Left ventricle myocardium inferior (tissue), 1 donor: ENCODE data around the gene MROH2B. TPM values are rescaled to one million over a fixed set of nuclear protein-coding genes. Genes with fewer than 3 reads are reported as not detected.

Experiments used
- DNase-seq: peaks from one replicate; pipeline ENCODE4 v3.0.0-alpha.2; 2020
- H3K27ac ChIP-seq: fragments of 200-600 bp; replicated peaks from 2 replicates; pipeline ENCODE4 v1.8.0; 2021
- H3K27me3 ChIP-seq: fragments of 200-600 bp; 2 replicates; pipeline ENCODE4 v1.8.0; 2021; ENCODE audit warnings: low read depth
- H3K36me3 ChIP-seq: fragments of 200-600 bp; 2 replicates; pipeline ENCODE4 v1.8.0; 2021
- H3K4me1 ChIP-seq: fragments of 200-600 bp; 2 replicates; pipeline ENCODE4 v1.8.0; 2021
- H3K4me3 ChIP-seq: fragments of 200-600 bp; 2 replicates; pipeline ENCODE4 v1.8.0; 2021; ENCODE audit warnings: mild to moderate bottlenecking, moderate library complexity
- H3K9me3 ChIP-seq: fragments of 200-600 bp; replicated peaks from 2 replicates; pipeline ENCODE4 v1.8.0; 2021
- intact Hi-C: fragments of 100-400 bp; cut with micrococcal nuclease; formaldehyde crosslinking; loops from one replicate; pipeline ENCODE4 v1.11.0; 2022
- total RNA-seq: library from RNA; stranded (reverse); fragmentation: NEBNext Ultra II Directional; extraction: Animal tissue kit (Norgen Biotek cat#: 25700); gene quantifications from one replicate; pipeline ENCODE4 v1.2.1, GENCODE V29; 2021
- TF ChIP-seq, protein P1 (sequence below): fragments of 200-600 bp; IDR thresholded peaks from 2 replicates; pipeline ENCODE4 v1.8.0; 2021; ENCODE audit warnings: antibody characterized with exemption, mild to moderate bottlenecking, borderline replicate concordance
- donor health status: DM: no; HTN: yes; CAD: no; lungs with severe emphysema.

Gene MROH2B
- total RNA-seq, 1 donor from 2014 or later, result not detected

DNA sequence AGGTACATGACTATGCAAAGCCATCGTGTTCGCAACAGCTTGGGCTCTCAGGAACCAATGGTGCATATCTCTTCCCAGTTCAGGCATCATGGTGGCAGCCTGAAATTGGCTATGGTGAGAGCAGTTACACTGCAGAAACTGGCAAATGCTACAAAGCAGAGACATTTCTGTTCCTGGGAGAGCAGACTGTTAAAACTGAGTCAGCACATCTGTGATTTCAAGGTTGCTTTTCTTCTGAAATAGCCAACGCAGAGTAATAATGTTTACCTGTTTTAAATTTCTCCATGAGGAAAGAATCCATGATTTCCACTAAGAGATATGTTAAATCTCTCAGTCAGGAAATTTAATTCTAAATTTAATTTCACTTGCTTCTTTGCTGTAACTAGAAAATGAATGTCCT is 114.1 kb downstream of the MROH2B start:
- H3K4me1 ChIP-seq, result no peaks in the 10 kb centered on the region
- no peaks in the 10 kb centered on the region for H3K27me3 ChIP-seq
- TF ChIP-seq, protein P1, sequence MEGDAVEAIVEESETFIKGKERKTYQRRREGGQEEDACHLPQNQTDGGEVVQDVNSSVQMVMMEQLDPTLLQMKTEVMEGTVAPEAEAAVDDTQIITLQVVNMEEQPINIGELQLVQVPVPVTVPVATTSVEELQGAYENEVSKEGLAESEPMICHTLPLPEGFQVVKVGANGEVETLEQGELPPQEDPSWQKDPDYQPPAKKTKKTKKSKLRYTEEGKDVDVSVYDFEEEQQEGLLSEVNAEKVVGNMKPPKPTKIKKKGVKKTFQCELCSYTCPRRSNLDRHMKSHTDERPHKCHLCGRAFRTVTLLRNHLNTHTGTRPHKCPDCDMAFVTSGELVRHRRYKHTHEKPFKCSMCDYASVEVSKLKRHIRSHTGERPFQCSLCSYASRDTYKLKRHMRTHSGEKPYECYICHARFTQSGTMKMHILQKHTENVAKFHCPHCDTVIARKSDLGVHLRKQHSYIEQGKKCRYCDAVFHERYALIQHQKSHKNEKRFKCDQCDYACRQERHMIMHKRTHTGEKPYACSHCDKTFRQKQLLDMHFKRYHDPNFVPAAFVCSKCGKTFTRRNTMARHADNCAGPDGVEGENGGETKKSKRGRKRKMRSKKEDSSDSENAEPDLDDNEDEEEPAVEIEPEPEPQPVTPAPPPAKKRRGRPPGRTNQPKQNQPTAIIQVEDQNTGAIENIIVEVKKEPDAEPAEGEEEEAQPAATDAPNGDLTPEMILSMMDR, result no peak
- H3K9me3 ChIP-seq, result peaks cover 13% of the 10 kb centered on the region
- peaks cover 22% of the 10 kb centered on the region for H3K36me3 ChIP-seq
- no peak for DNase-seq
- no peak overlapping the region for H3K4me3 ChIP-seq
- H3K27ac ChIP-seq, result no peak overlapping the region
- intact Hi-C loops, result no loop called here

DNA sequence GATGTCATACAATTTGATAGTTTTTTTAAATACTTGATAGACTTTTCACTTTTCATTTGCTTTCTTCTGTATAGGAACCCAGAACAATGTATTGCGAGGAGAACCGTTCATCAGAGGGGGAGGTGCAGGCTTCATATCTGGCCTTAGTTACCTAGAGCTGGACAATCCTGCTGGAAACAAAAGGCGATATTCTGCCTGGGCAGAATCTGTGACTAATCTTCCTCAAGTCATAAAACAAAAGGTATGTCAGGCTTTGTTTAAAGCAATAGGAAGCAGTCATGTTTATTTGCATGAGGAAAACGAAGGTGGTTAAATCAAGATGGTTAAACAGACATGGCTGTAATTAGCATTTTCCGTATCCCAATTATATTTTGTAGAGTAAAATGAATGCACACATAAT is 115.8 kb downstream of the MROH2B start:
- H3K4me3 ChIP-seq, result no peak overlapping the region
- peaks cover 28% of the 10 kb centered on the region for H3K36me3 ChIP-seq
- no peaks in the 10 kb centered on the region for H3K4me1 ChIP-seq
- intact Hi-C loops, result no loop called here
- no peak overlapping the region for H3K27ac ChIP-seq
- peaks cover 13% of the 10 kb centered on the region for H3K9me3 ChIP-seq
- TF ChIP-seq, protein P1, result no peak
- no peak for DNase-seq
- no peaks in the 10 kb centered on the region for H3K27me3 ChIP-seq

Other genes starting within 250 kb of the MROH2B start
- 624 TPM for gene RPL37, start 236.1 kb downstream of the MROH2B start, total RNA-seq
- 6.1 TPM for gene CARD6, start 230.0 kb downstream of the MROH2B start, total RNA-seq
- 175 TPM for gene C7, start 161.8 kb downstream of the MROH2B start, total RNA-seq
- 89.5 TPM for gene C6, start 142.2 kb upstream of the MROH2B start, total RNA-seq